B cell (primary cell): ENCODE data around the gene ENO3. TPM values are rescaled to one million over a fixed set of nuclear protein-coding genes. Genes with fewer than 3 reads are reported as not detected.

ENCODE experiments used
- ATAC-seq: fragments of 200-7000 bp; cut with Tn5 transposase; one replicate; pipeline ENCODE4 v1.10.0; 2021; ENCODE audit warnings: low read depth, mild to moderate bottlenecking, moderate number of reproducible peaks, moderate library complexity
- CTCF ChIA-PET: fragments of 350-600 bp; sonication (Branson Sonifier 250); formaldehyde crosslinking; loops from one replicate; lab custom pipeline; 2021; ENCODE audit warnings: antibody characterized with exemption, inconsistent platforms; lab: Charles Lee
- POLR2A ChIA-PET: fragments of 350-600 bp; sonication (Branson Sonifier 250); formaldehyde crosslinking; loops from one replicate; lab custom pipeline; 2021; ENCODE audit warnings: antibody characterized with exemption; lab: Charles Lee
- DNase-seq: peaks from one replicate; pipeline ENCODE4 v3.0.0; 2013
- H2AFZ ChIP-seq: 2 replicates; pipeline ENCODE4 v1.6.1; 2012; ENCODE audit warnings: mild to moderate bottlenecking, low read depth, low read length; ENCODE audit not compliant: insufficient read depth, poor library complexity, severe bottlenecking
- H3K27ac ChIP-seq, 2 donors: 1 replicate in 1 of 2; 2 replicates in 1 of 2; pipeline ENCODE4 v1.5.1; 2012 to 2013; ENCODE audit warnings: low read length in 2 of 2, mild to moderate bottlenecking in 2 of 2, moderate library complexity in 1 of 2
- H3K27me3 ChIP-seq, 4 experiments: fragments of 200-600 bp in 1 of 4; sonication (generic) in 1 of 4; replicated peaks in 1 of 4; 1 replicate in 2 of 4; 2 replicates in 2 of 4; pipeline versions ENCODE4 v1.6.1 to v1.7.0; 2013 to 2016; ENCODE audit warnings: low read length in 3 of 4, mild to moderate bottlenecking in 2 of 4, mixed read lengths in 1 of 4, moderate library complexity in 1 of 4; ENCODE audit not compliant: insufficient read depth in 4 of 4, control insufficient read depth in 3 of 4; ENCODE audit errors: control extremely low read depth in 1 of 4
- H3K36me3 ChIP-seq, 2 experiments: replicated peaks in 1 of 2; 1 replicate in 1 of 2; 2 replicates in 1 of 2; pipeline versions ENCODE4 v1.6.1 to v1.7.1; 2013; ENCODE audit warnings: low read length in 1 of 2; ENCODE audit not compliant: insufficient read depth in 2 of 2, control insufficient read depth in 1 of 2; ENCODE audit errors: control extremely low read depth in 1 of 2, extremely low read depth in 1 of 2
- H3K4me1 ChIP-seq, 2 donors: fragments of 200-600 bp in 1 of 2; sonication (generic) in 1 of 2; 1 replicate in 1 of 2; 2 replicates in 1 of 2; pipeline versions ENCODE4 v1.5.1 to v1.6.1; 2013 to 2017; ENCODE audit warnings: low read length in 2 of 2; ENCODE audit not compliant: control insufficient read depth in 2 of 2, insufficient read depth in 2 of 2
- H3K4me2 ChIP-seq: replicated peaks from 2 replicates; pipeline ENCODE3; 2012; ENCODE audit warnings: mild to moderate bottlenecking, low read depth, low read length; ENCODE audit not compliant: poor library complexity, severe bottlenecking
- H3K4me3 ChIP-seq, 5 experiments: fragments of 200-600 bp in 1 of 5; sonication (generic) in 1 of 5; 1 replicate in 3 of 5; 2 replicates in 2 of 5; pipeline versions ENCODE4 v1.5.1 to v1.7.0; 2011 to 2016; ENCODE audit warnings: low read length in 4 of 5, mild to moderate bottlenecking in 4 of 5, low read depth in 2 of 5, control low read depth in 1 of 5, moderate library complexity in 1 of 5; ENCODE audit not compliant: insufficient read depth in 1 of 5; ENCODE audit errors: control extremely low read depth in 1 of 5, extremely low read depth in 1 of 5
- H3K79me2 ChIP-seq: fragments of 200-600 bp; sonication (generic); one replicate; pipeline ENCODE4 v1.6.0; 2016; ENCODE audit warnings: low read length; ENCODE audit not compliant: control insufficient read depth, insufficient read depth
- H3K9ac ChIP-seq: fragments of 200-600 bp; sonication (generic); 2 replicates; pipeline ENCODE4 v1.6.1; 2017; ENCODE audit warnings: mild to moderate bottlenecking, low read length, moderate library complexity
- H3K9me3 ChIP-seq, 3 donors: one replicate each; pipeline versions ENCODE4 v1.6.1 to v1.7.1; 2013; ENCODE audit warnings: low read length in 2 of 3; ENCODE audit not compliant: control insufficient read depth in 2 of 3, insufficient read depth in 1 of 3; ENCODE audit errors: control extremely low read depth in 1 of 3
- H4K20me1 ChIP-seq: 2 replicates; pipeline ENCODE4 v1.6.0; 2012; ENCODE audit warnings: mild to moderate bottlenecking, low read length; ENCODE audit not compliant: insufficient read depth, control insufficient read depth, poor library complexity, severe bottlenecking
- H3K27ac Mint-ChIP-seq: one replicate; pipeline ENCODE4 v1.8.0; 2021; ENCODE audit warnings: mixed read lengths
- H3K27me3 Mint-ChIP-seq: one replicate; pipeline ENCODE4 v1.8.0; 2021; ENCODE audit warnings: mixed read lengths
- H3K4me1 Mint-ChIP-seq: one replicate; pipeline ENCODE4 v1.8.0; 2021; ENCODE audit warnings: mixed read lengths
- H3K4me3 Mint-ChIP-seq: one replicate; pipeline ENCODE4 v1.8.0; 2021; ENCODE audit warnings: mixed read lengths
- H3K9me3 Mint-ChIP-seq: one replicate; pipeline ENCODE4 v1.8.0; 2022; ENCODE audit warnings: mixed read lengths; ENCODE audit not compliant: insufficient read depth
- CTCF ChIP-seq: fragments of 200-600 bp; IDR thresholded peaks from one replicate; pipeline ENCODE4 v1.8.0; 2022; ENCODE audit warnings: antibody characterized with exemption, mild to moderate bottlenecking
- EZH2 ChIP-seq: IDR thresholded peaks from 2 replicates; pipeline ENCODE4 v1.6.1; 2012; ENCODE audit warnings: borderline replicate concordance, low read depth, mild to moderate bottlenecking, moderate library complexity, low read length; ENCODE audit not compliant: insufficient read depth, poor library complexity, severe bottlenecking
- WGBS: methylation state at CpG from one replicate; pipeline ENCODE4 v1.1.5; 2013; ENCODE audit warnings: missing lambda C conversion rate; ENCODE audit not compliant: insufficient coverage; 5-methylcytosine and 5-hydroxymethylcytosine counted together
- intact Hi-C: fragments of 100-400 bp; cut with micrococcal nuclease; formaldehyde crosslinking; loops from one replicate; pipeline ENCODE4 v1.10.0; 2022
- polyA plus RNA-seq: library from polyadenylated mRNA; depleted of rRNA; stranded (reverse); fragments of >200 nt; gene quantifications from 2 replicates; pipeline ENCODE4 v1.2.3, GENCODE V29; 2012
- total RNA-seq, 2 donors: library from RNA; stranded (reverse); fragments of 120-200 nt in 1 of 2; gene quantifications; 1 replicate in 1 of 2; 2 replicates in 1 of 2; pipeline versions ENCODE4 v1.2.3 to v1.2.4, GENCODE V29; 2013 to 2022

The ENO3 gene
- total and polyA plus RNA-seq, 2 donors (not counting 1 experiment from before 2014, with no cell fraction given), result 34.8 to 50.1 TPM

GRCh38 chr17:4946312-4946976, 4.5 kb upstream of the ENO3 start:
- H3K9me3 ChIP-seq, result no peaks in the 10 kb centered on the region
- peak overlapping the region; percentile 98 for H3K4me3 Mint-ChIP-seq
- H3K4me1 ChIP-seq, result peaks cover 62 to 69% of the 10 kb centered on the region in 2 donors
- ChIA-PET CTCF (interaction anchor here (1.2 to 1.3 kb wide), 3 partner anchors 21 to 43 kb away, joined by 3 read pairs; partner anchors contain the start of genes CHRNE and SPAG7), POLR2A (interaction anchor here (0.9 to 4.9 kb wide), 2 partner anchors 21 to 42 kb away, joined by 3 to 81 read pairs; partner anchors contain the start of gene SPAG7)
- intact Hi-C loops, result loop anchor here (5.0 to 10.0 kb wide), 5 partner anchors 71 to 984 kb away; partner anchors contain the start of genes ATP2A3, MED11 and ZNF594
- peak overlapping the region; percentile 93 to 94 for H3K27ac ChIP-seq
- peaks cover 70% of the 10 kb centered on the region for H3K4me1 Mint-ChIP-seq
- H3K27me3 Mint-ChIP-seq, result no peaks in the 10 kb centered on the region
- H2AFZ ChIP-seq, result no peak overlapping the region
- TF ChIP-seq CTCF (no peak), EZH2 (no peak)
- peak overlapping the region; percentile 98 for H3K4me2 ChIP-seq
- peak overlapping the region; percentile 67 to 99 (median 99) for H3K4me3 ChIP-seq
- H3K9ac ChIP-seq, result peak overlapping the region; percentile 97
- peaks cover 43% of the 10 kb centered on the region for H4K20me1 ChIP-seq
- no peaks in the 10 kb centered on the region for H3K27me3 ChIP-seq
- no peaks in the 10 kb centered on the region for H3K9me3 Mint-ChIP-seq
- ATAC-seq, result no peak
- peak overlapping the region; percentile 94 for H3K27ac Mint-ChIP-seq
- DNase-seq, result peak; percentile 52
- WGBS, result 38% methylated on average over 7 of the region's 16 CpGs
- peaks cover 0 to 44% of the 10 kb centered on the region in 2 experiments for H3K36me3 ChIP-seq
- peaks cover 68% of the 10 kb centered on the region for H3K79me2 ChIP-seq
